ENCODE data around the gene MTMR12. TPM values are rescaled to one million over a fixed set of nuclear protein-coding genes. Genes with fewer than 3 reads are reported as not detected.

MTMR12 gene
- total and polyA plus RNA-seq, 2 of the 8 experiments (the other 6 are each of a cell fraction or from before 2014, with no cell fraction given), result 19.1 to 59.3 TPM

DNA sequence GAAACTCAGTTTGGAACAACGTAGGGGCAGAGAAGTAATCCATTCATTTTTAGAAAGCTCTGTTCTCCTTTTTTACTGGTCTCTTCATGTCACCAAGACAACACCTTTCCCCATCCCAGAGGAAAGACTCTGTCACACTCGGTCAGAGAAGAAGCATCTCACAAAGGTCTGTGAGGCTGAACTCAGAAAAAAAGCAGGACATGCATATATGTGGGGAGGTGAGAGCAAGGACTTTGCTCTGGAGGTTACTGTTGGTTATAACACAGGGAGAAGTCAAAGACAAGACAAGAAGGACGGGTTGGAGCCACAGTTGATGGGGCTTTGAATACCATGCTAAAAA, 19.2 kb upstream of the MTMR12 start:
- Histone ChIP-seq H3K27ac (ENCODE audit: low read depth, low read length) (no peak overlapping the region), H3K79me2 (ENCODE audit: control insufficient read depth in 1 of 2, insufficient read depth in 2 of 2, low read length in 2 of 2) (no peaks in the 10 kb centered on the region), H2AFZ (ENCODE audit: low read length) (no peak overlapping the region; the same call in 1 of the 2 replicates), H2BK120ac (replicated peaks; ENCODE audit: low read depth, low read length) (no peak overlapping the region), H2BK5ac (ENCODE audit: low read depth, low read length) (no peak overlapping the region), H3K9me3 (ENCODE audit: insufficient read depth in 2 of 2, low read depth in 1 of 2, low read length in 1 of 2) (peaks cover 0 to 4% of the 10 kb centered on the region in 2 experiments; a peak in 1 of 4 replicates), H3K79me1 (ENCODE audit: low read depth, low read length) (no peaks in the 10 kb centered on the region), H3K23me2 (ENCODE audit: low read depth, low read length) (no peaks in the 10 kb centered on the region), H3K9ac (replicated peaks in 1 of 4; ENCODE audit: extremely low read depth in 1 of 4, low read depth in 3 of 4, low read length in 3 of 4) (no peak overlapping the region), H4K8ac (ENCODE audit: extremely low read depth, insufficient read depth, low read length) (no peak overlapping the region), H3K4me3 (ENCODE audit: extremely low read depth in 1 of 4, insufficient read depth in 2 of 4, low read depth in 3 of 4, low read length in 4 of 4) (no peak overlapping the region), H4K5ac (ENCODE audit: insufficient read length, low read depth, low read length) (no peak overlapping the region), H3K23ac (ENCODE audit: insufficient read length) (no peak overlapping the region), H2AK5ac (ENCODE audit: low read depth, low read length) (no peak overlapping the region), H2BK12ac (ENCODE audit: low read depth, low read length) (no peak overlapping the region), H2BK15ac (ENCODE audit: low read length) (no peak overlapping the region), H4K20me1 (replicated peaks in 1 of 2; ENCODE audit: control insufficient read depth in 1 of 2, insufficient read depth in 2 of 2, low read length in 2 of 2) (no peaks in the 10 kb centered on the region), H3K27me3 (replicated peaks in 1 of 4; ENCODE audit: control insufficient read depth in 3 of 4, extremely low read depth in 1 of 4, insufficient read depth in 3 of 4, low read length in 3 of 4) (no peaks in the 10 kb centered on the region), H3K18ac (ENCODE audit: extremely low read depth, low read length) (no peak overlapping the region), H3K4me1 (replicated peaks in 1 of 4; ENCODE audit: control insufficient read depth in 3 of 4, insufficient read depth in 4 of 4, low read length in 3 of 4) (no peaks in the 10 kb centered on the region), H4K91ac (replicated peaks; ENCODE audit: insufficient read length, low read length) (no peak overlapping the region), H3K4me2 (ENCODE audit: insufficient read depth in 1 of 2, low read depth in 2 of 2, low read length in 2 of 2) (no peak overlapping the region), H3K56ac (replicated peaks; ENCODE audit: insufficient read length, low read depth, low read length) (no peak overlapping the region), H3K14ac (ENCODE audit: insufficient read length) (no peak overlapping the region), H3K36me3 (ENCODE audit: control insufficient read depth in 2 of 4, insufficient read depth in 4 of 4, low read length in 3 of 4) (no peaks in the 10 kb centered on the region), H3K4ac (replicated peaks; ENCODE audit: insufficient read length, low read depth, low read length) (no peak overlapping the region), H2BK20ac (ENCODE audit: low read length) (no peak overlapping the region)
- FAIRE-seq (no peak), DNase-seq (ENCODE audit: low read depth in 1 of 2, low spot score in 2 of 2) (no peak)
- WGBS, 2 experiments (ENCODE audit: extremely low coverage in 1 of 2, insufficient coverage in 1 of 2, insufficient read length in 1 of 2, insufficient replicate concordance in 2 of 2, low coverage in 1 of 2, low lambda C conversion rate in 2 of 2, missing lambda C conversion rate in 1 of 2), result 83% methylated on average over 3 of the region's 3 CpGs; no CpG with 5 or more reads in 1 of the 2 experiments
- ChIA-PET CTCF (ENCODE audit: partially characterized antibody) (interaction anchor here (0.6 to 8.0 kb wide), 4 partner anchors 15 to 100 kb away, joined by 3 to 117 read pairs (median 4); no protein-coding TSS in a partner anchor), POLR2A (ENCODE audit: partially characterized antibody) (interaction anchor here (0.6 kb wide), 1 partner anchor 156 kb away, joined by 4 read pairs; no protein-coding TSS in a partner anchor)
- no peak for TF ChIP-seq SIX5 (IDR thresholded peaks at IDR 0.05; ENCODE audit: low read depth, low read length)
- TF ChIP-seq ASH2L (IDR thresholded peaks at IDR 0.05; ENCODE audit: low read length), result no peak
- TF ChIP-seq CTBP2 (IDR thresholded peaks at IDR 0.05; ENCODE audit: borderline replicate concordance, insufficient read depth, insufficient read length, low read length), result no peak
- TF ChIP-seq, protein P1, sequence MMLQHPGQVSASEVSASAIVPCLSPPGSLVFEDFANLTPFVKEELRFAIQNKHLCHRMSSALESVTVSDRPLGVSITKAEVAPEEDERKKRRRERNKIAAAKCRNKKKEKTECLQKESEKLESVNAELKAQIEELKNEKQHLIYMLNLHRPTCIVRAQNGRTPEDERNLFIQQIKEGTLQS (IDR thresholded peaks at IDR 0.05; ENCODE audit: insufficient read depth, low read depth, low read length), result no peak

All from H1 (cell line).